HL-60/S4 treated with phorbol 12-myristate 13-acetate at 8.2 ng/mL for 4 days and 3 days (cell line): Measurements from ENCODE around the gene CD276.

ENCODE experiments used
- in situ Hi-C: fragments of 300-500 bp; cut with MboI; formaldehyde crosslinking; loops from 2 replicates; pipeline ENCODE4 v1.15.0; 2022; ENCODE audit warnings: low sequenced_read_pairs

Gene CD276

GRCh38 chr15:73684581-73685455, 635 bp downstream of the CD276 start:
- in situ Hi-C loops: no loop called here

GRCh38 chr15:73685981-73686380, 1.8 kb downstream of the CD276 start:
- in situ Hi-C loops: no loop called here

- in situ Hi-C loops: no loop called here
Measured at GRCh38 chr15:73686781-73687256, 2.6 kb downstream of the CD276 start.

GRCh38 chr15:73687351-73687750, 3.2 kb downstream of the CD276 start:
- in situ Hi-C loops: no loop called here

DNA sequence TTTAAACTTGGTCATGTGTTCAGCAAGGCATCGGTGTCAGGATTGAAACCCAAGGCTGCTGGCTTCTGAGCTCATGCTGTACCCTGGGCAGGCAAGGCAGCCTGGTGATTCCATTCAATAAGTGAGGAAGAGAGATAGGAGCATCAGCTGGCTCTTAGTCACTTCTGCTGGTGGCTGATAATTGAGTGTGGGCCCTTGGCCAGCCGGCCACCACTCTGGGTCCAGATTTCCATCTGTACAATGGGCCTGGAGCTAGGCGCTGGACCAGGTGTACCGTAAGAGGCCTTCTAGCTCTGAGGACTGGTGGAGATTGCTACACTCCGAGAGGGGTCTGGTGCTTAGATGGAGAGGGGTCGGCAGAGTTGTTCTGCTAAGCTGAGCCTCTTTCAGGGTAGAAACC, 4.3 kb downstream of the CD276 start:
- in situ Hi-C loops: no loop called here

DNA sequence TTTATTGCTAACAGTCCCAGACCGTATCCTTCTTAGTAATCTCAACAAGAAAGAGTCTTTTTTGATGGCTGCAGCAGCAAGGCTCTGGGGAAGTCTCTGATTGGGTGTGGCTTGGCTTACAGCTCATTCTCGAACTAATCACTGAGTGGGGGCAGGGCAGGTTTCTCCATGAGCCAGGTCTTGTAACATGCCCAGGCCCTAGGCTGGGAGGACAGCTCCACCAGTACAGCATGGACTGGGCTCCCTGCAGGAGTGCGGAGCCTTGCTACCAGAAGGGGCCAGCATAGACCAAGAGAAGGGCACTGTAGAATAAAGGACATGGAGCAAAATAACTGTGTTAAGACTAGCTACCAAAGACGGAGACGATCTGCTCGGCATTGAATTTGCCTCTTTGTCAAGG, 7.2 kb downstream of the CD276 start:
- in situ Hi-C loops: no loop called here

- in situ Hi-C loops: no loop called here
Measured at GRCh38 chr15:73694419-73694818, 10.2 kb downstream of the CD276 start.

DNA sequence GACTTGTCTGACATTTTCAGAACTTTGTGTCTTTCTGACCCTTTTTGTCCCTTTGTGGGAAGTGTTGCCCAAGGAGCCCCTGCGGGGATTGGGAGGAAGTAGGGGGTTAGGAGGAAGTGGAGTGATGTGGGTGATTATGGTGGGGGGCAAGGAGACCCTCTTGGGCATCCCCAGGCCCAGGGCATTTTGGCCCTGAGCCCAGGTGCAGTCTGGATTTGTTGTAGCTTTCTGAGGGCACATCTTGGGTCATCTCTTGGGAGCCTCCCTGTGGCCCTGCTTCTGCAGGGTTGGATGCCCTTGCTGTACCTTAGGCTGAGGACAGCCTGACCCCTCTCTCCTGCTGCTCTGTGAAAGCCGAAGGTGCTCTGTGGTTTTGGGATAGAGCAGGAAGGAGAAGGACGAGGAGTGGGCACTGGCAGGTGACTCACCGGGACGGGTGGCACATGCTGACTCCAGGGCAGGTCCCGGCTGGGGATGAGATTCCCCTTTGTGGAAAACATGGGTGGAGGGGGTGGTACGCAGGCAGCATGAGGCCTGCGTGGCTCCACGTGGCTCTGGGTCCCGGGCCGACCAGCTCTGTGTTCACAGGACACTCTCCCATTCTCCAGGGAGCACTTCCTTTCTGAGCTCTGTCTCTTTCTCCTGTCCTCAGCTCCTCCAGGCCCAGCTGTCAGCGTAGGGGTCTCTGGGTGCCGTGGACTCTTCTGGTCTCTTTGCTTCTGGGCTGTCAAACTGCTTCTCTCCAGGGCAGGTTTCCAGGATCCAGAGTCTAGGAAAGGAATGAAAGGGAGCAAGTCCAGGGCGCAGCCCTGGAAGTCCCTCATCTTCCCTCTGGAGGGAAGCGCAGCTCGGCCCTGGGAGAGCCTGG, 11.8 kb downstream of the CD276 start:
- in situ Hi-C loops: no loop called here

- in situ Hi-C loops: no loop called here
Measured at GRCh38 chr15:73696641-73697001, 12.4 kb downstream of the CD276 start.

DNA sequence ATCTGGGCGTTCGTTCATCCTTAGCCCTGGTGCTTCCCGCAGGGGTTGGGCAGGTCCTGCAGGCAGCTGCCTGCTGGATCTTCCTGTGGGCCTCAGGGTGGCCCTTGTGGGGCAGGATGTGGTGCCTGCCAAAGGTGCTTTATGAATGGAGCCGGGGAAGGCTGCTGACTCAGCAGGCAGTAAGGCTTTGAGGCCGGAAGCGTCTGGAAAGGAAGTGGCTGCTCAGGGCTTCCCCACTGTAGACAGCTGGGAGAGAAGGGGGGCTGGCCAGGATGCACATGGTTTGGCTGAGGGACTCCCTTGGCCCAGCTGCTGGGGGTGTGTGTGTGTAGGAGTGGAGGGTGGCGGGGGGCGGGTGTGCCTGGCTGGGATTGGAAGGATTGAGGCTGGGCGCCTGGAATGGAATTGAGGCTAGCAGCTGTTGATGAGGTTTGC, 12.9 kb downstream of the CD276 start:
- in situ Hi-C loops: no loop called here

GRCh38 chr15:73699249-73700040, 15.3 kb downstream of the CD276 start:
- in situ Hi-C loops: loop anchor here (25.0 kb wide), 1 partner anchor 137 kb away; no protein-coding TSS in a partner anchor

GRCh38 chr15:73700041-73700842, 16.1 kb downstream of the CD276 start:
- in situ Hi-C loops: loop anchor here (25.0 kb wide), 1 partner anchor 138 kb away; no protein-coding TSS in a partner anchor

- in situ Hi-C loops: loop anchor here (25.0 kb wide), 1 partner anchor 140 kb away; no protein-coding TSS in a partner anchor
Measured at GRCh38 chr15:73702311-73703239, 18.4 kb downstream of the CD276 start.

DNA sequence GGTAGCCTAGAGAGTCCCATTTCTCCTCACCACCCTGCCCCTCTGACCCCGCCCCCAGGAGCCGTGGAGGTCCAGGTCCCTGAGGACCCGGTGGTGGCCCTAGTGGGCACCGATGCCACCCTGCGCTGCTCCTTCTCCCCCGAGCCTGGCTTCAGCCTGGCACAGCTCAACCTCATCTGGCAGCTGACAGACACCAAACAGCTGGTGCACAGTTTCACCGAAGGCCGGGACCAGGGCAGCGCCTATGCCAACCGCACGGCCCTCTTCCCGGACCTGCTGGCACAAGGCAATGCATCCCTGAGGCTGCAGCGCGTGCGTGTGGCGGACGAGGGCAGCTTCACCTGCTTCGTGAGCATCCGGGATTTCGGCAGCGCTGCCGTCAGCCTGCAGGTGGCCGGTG, 19.4 kb downstream of the CD276 start:
- in situ Hi-C loops: loop anchor here (25.0 kb wide), 1 partner anchor 141 kb away; no protein-coding TSS in a partner anchor

- in situ Hi-C loops: loop anchor here (25.0 kb wide), 1 partner anchor 142 kb away; no protein-coding TSS in a partner anchor
Measured at GRCh38 chr15:73704142-73704868, 20.1 kb downstream of the CD276 start.

DNA sequence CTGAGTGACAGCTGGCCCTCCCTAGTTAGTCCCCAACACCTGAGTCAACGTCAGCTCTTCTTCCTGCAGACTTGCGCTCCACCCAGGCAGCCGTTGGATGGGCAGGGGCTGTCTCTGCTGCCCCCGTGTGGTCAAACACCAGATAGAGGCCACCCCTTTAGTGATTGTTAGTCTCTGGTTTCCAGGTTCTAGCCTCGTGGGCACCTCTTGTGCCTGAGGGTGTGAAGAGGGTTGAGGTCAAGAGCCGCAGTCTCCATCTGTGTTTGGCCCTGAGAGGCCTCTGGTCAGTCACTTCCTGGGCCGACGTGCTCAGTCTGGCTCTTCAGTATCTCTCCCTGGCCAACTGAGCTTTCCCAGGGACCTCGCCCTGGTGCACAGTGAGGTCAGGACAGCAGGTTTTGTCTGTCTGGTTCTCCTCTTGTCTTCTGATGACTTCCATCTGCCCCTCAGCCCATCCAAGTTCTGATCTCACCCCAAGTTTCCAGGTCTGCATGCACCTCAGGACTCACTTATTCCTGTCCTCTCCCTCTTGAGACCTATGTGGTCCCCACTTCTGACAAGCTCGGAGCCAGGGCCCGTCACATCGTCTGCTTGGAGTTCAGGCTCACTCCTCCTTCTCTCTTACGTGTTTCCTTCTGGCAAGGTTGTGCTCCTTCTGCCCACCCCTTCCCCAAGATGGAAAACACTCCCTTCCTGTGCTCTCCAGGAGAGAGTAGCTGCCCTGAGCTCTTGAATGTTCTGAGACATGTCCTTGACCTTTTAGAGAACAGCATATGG, 20.9 kb downstream of the CD276 start:
- in situ Hi-C loops: loop anchor here (25.0 kb wide), 1 partner anchor 143 kb away; no protein-coding TSS in a partner anchor

- in situ Hi-C loops: loop anchor here (25.0 kb wide), 1 partner anchor 146 kb away; no protein-coding TSS in a partner anchor
Measured at GRCh38 chr15:73708691-73709090, 24.5 kb downstream of the CD276 start.
